Measurements from ENCODE around the gene PRKCE.

The PRKCE gene

GRCh38 chr2:45634223-45634622 is 17.3 kb upstream of the PRKCE start:
- DNase-seq: no peak

GRCh38 chr2:45636008-45636407 is 15.5 kb upstream of the PRKCE start:
- DNase-seq: no peak

- no peak for DNase-seq
These were observed 14.0 kb upstream of the PRKCE start for GRCh38 chr2:45637440-45637839.

GRCh38 chr2:45640576-45640975 is 10.9 kb upstream of the PRKCE start:
- no peak for DNase-seq

- DNase-seq: no peak
These were observed 8.4 kb upstream of the PRKCE start for GRCh38 chr2:45643095-45643494.

GRCh38 chr2:45643543-45644542 is 7.6 kb upstream of the PRKCE start:
- DNase-seq: no peak

GRCh38 chr2:45646289-45646688 is 5.2 kb upstream of the PRKCE start:
- DNase-seq: no peak

GRCh38 chr2:45647356-45647755 is 4.1 kb upstream of the PRKCE start:
- DNase-seq: no peak

- no peak for DNase-seq
These were observed 3.4 kb upstream of the PRKCE start for GRCh38 chr2:45647986-45648520.

GRCh38 chr2:45648636-45649035 is 2.8 kb upstream of the PRKCE start:
- DNase-seq: no peak

- DNase-seq: no peak
These were observed 2.0 kb upstream of the PRKCE start for GRCh38 chr2:45649462-45649857.

- DNase-seq: no peak
These were observed 1.3 kb upstream of the PRKCE start for GRCh38 chr2:45649858-45650811.

- DNase-seq: no peak
These were observed 542 bp upstream of the PRKCE start for GRCh38 chr2:45650851-45651414.

- DNase-seq: no peak
These were observed 886 bp downstream of the PRKCE start for GRCh38 chr2:45652090-45653031.

- DNase-seq: no peak
These were observed 1.8 kb downstream of the PRKCE start for GRCh38 chr2:45653122-45653913.

- no peak for DNase-seq
These were observed 2.8 kb downstream of the PRKCE start for GRCh38 chr2:45654250-45654649.

GRCh38 chr2:45661828-45662227 is 10.4 kb downstream of the PRKCE start:
- no peak for DNase-seq

GRCh38 chr2:45664635-45665261 is 13.3 kb downstream of the PRKCE start:
- no peak for DNase-seq

GRCh38 chr2:45668509-45668908 is 17.0 kb downstream of the PRKCE start:
- no peak for DNase-seq

- no peak for DNase-seq
These were observed 17.6 kb downstream of the PRKCE start for GRCh38 chr2:45669032-45669486.

All from NCI-H2081 treated with DMSO at 0.1 percent for 48 hours (cell line).